Left ventricle myocardium superior (tissue), 1 donor: ENCODE data around the gene LYZL6. TPM values are rescaled to one million over a fixed set of nuclear protein-coding genes. Genes with fewer than 3 reads are reported as not detected.

ENCODE experiments used
- ATAC-seq: fragments of 200-7000 bp; cut with Tn5 transposase; one replicate; pipeline ENCODE4 v1.9.1; 2020; ENCODE audit warnings: mild to moderate bottlenecking, moderate library complexity
- DNase-seq: peaks from one replicate; pipeline ENCODE4 v3.0.0-alpha.2; 2020
- intact Hi-C: fragments of 100-400 bp; cut with micrococcal nuclease; formaldehyde crosslinking; loops from one replicate; pipeline ENCODE4 v1.11.0; 2022
- long read RNA-seq: library from polyadenylated mRNA; unstranded; transcript quantifications from one replicate; pipeline ENCODE4 v2.0.0, GENCODE V29; 2021
- total RNA-seq: library from RNA; stranded (reverse); fragmentation: NEBNext Ultra II Directional; extraction: Animal tissue kit (Norgen Biotek cat#: 25700); gene quantifications from one replicate; pipeline ENCODE4 v1.2.1, GENCODE V29; 2021
- donor health status: DM: no; HTN: yes; CAD: no; lungs with severe emphysema.

Gene LYZL6
- total RNA-seq, result not detected
- long read RNA-seq, result 0 reads

- intact Hi-C loops, result no loop called here
- ATAC-seq (no peak), DNase-seq (no peak)
These were observed at the start of gene LYZL6 for GRCh38 chr17:35943537-35943936. Gene LYZL6 (minus strand): TSS chr17:35943713. CDS start chr17:35939356, 4,357 bp downstream.

- DNase-seq, result no peak
- no peak for ATAC-seq
- intact Hi-C loops, result no loop called here
These were observed 47.6 kb upstream of the LYZL6 start for GRCh38 chr17:35991075-35991474.

GRCh38 chr17:35988164-35988563 lies 44.7 kb upstream of the LYZL6 start:
- DNase-seq, result no peak
- no peak for ATAC-seq
- intact Hi-C loops, result no loop called here

- intact Hi-C loops, result no loop called here
- DNase-seq, result no peak
- ATAC-seq, result peak; percentile 38
These were observed 43.1 kb upstream of the LYZL6 start, which contains the start of gene CCL14 for GRCh38 chr17:35986643-35987042. Gene CCL14 (minus strand): TSS chr17:35986729. CDS start chr17:35986649, 80 bp downstream.

GRCh38 chr17:35984140-35984539 lies 40.6 kb upstream of the LYZL6 start:
- DNase-seq, result no peak
- ATAC-seq, result no peak
- intact Hi-C loops, result no loop called here

GRCh38 chr17:35982409-35983191 lies 39.1 kb upstream of the LYZL6 start:
- intact Hi-C loops, result no loop called here
- no peak for ATAC-seq
- DNase-seq, result no peak

GRCh38 chr17:35981908-35982330 lies 38.4 kb upstream of the LYZL6 start:
- no peak for DNase-seq
- ATAC-seq, result no peak
- intact Hi-C loops, result no loop called here

- no peak for DNase-seq
- intact Hi-C loops, result no loop called here
- no peak for ATAC-seq
These were observed 37.7 kb upstream of the LYZL6 start, which contains the start of gene CCL16 for GRCh38 chr17:35981246-35981645. Gene CCL16 (minus strand): TSS chr17:35981497. CDS start chr17:35981420, 77 bp downstream.

- no peak for ATAC-seq
- DNase-seq, result no peak
- intact Hi-C loops, result loop anchor here (10.0 kb wide), 2 partner anchors 96 to 496 kb away; no protein-coding TSS in a partner anchor
These were observed 34.8 kb upstream of the LYZL6 start for GRCh38 chr17:35978346-35978745.

- intact Hi-C loops, result loop anchor here (10.0 kb wide), 2 partner anchors 97 to 497 kb away; no protein-coding TSS in a partner anchor
- no peak for ATAC-seq
- no peak for DNase-seq
These were observed 34.0 kb upstream of the LYZL6 start for GRCh38 chr17:35977509-35977908.

- intact Hi-C loops, result loop anchor here (10.0 kb wide), 2 partner anchors 101 to 501 kb away; no protein-coding TSS in a partner anchor
- DNase-seq (no peak), ATAC-seq (peak; percentile 46)
These were observed 30.1 kb upstream of the LYZL6 start for GRCh38 chr17:35973333-35974260.

- intact Hi-C loops, result loop anchor here (10.0 kb wide), 2 partner anchors 102 to 502 kb away; no protein-coding TSS in a partner anchor
- no peak for DNase-seq
- ATAC-seq, result no peak
These were observed 29.4 kb upstream of the LYZL6 start for GRCh38 chr17:35972945-35973332.

- DNase-seq (no peak), ATAC-seq (no peak)
- intact Hi-C loops, result loop anchor here (10.0 kb wide), 2 partner anchors 102 to 502 kb away; no protein-coding TSS in a partner anchor
These were observed 29.0 kb upstream of the LYZL6 start for GRCh38 chr17:35972535-35972934.

GRCh38 chr17:35972066-35972465 lies 28.6 kb upstream of the LYZL6 start:
- DNase-seq, result no peak
- ATAC-seq, result no peak
- intact Hi-C loops, result loop anchor here (10.0 kb wide), 2 partner anchors 103 to 503 kb away; no protein-coding TSS in a partner anchor

GRCh38 chr17:35969558-35970380 lies 26.3 kb upstream of the LYZL6 start:
- ATAC-seq, result peak; percentile 79
- intact Hi-C loops, result loop anchor here (10.0 kb wide), 3 partner anchors 105 to 505 kb away; no protein-coding TSS in a partner anchor

GRCh38 chr17:35968520-35969054 lies 25.1 kb upstream of the LYZL6 start:
- intact Hi-C loops, result loop anchor here (10.0 kb wide), 1 partner anchor 176 kb away; no protein-coding TSS in a partner anchor

More at GRCh38 chr17:35969558-35970380, 26.3 kb upstream of the LYZL6 start:
- peak; percentile 69 for DNase-seq

GRCh38 chr17:35965272-35965671 lies 21.8 kb upstream of the LYZL6 start:
- intact Hi-C loops, result loop anchor here (10.0 kb wide), 1 partner anchor 180 kb away; no protein-coding TSS in a partner anchor
- DNase-seq (no peak), ATAC-seq (no peak)

More at GRCh38 chr17:35968520-35969054, 25.1 kb upstream of the LYZL6 start:
- ATAC-seq (no peak), DNase-seq (no peak)

GRCh38 chr17:35963663-35964062 lies 20.1 kb upstream of the LYZL6 start:
- ATAC-seq (no peak), DNase-seq (no peak)
- intact Hi-C loops, result loop anchor here (10.0 kb wide), 1 partner anchor 181 kb away; no protein-coding TSS in a partner anchor
